Measurements from ENCODE around the gene DEPP1. TPM values are rescaled to one million over a fixed set of nuclear protein-coding genes. Genes with fewer than 3 reads are reported as not detected.

DEPP1 gene
- total and polyA plus RNA-seq, 2 of the 13 experiments (the other 11 are each of a cell fraction or from before 2014, with no cell fraction given): 14.8 to 270 TPM

GRCh38 chr10:44974628-44975430 is 3.8 kb downstream of the DEPP1 start (continued):
- TF ChIP-seq ZBTB40 (IDR thresholded peaks at IDR 0.05) (no peak), ZBTB40 (CRISPR knock-in tag; IDR thresholded peaks at IDR 0.05) (peak; percentile 59), MNT (IDR thresholded peaks at IDR 0.05) (no peak), ZKSCAN8 (CRISPR knock-in tag; IDR thresholded peaks at IDR 0.05; ENCODE audit: borderline replicate concordance) (peak; percentile 21; the same call in 1 of the 2 replicates), PHF5A (CRISPR knock-in tag; IDR thresholded peaks at IDR 0.05; ENCODE audit: low read depth, unreplicated experiment) (peak; percentile 28), TCF7L2 (IDR thresholded peaks at IDR 0.05; ENCODE audit: low read depth, low read length) (no peak), RBM22 (optimal IDR thresholded peaks at IDR 0.05; ENCODE audit: low read length) (peak; percentile 52), GATAD1 (CRISPR knock-in tag; IDR thresholded peaks at IDR 0.05) (no peak), POLR2G (IDR thresholded peaks at IDR 0.05; ENCODE audit: low read depth, low read length) (peak; percentile 46), DRAP1 (CRISPR knock-in tag; IDR thresholded peaks at IDR 0.05) (0 out of 2 replicates have a peak, but pooled peaks have one; percentile 8), HNF4A (CRISPR knock-in tag; IDR thresholded peaks at IDR 0.05) (no peak), KDM1A (CRISPR knock-in tag; IDR thresholded peaks at IDR 0.05) (no peak), ZNF343 (CRISPR knock-in tag; IDR thresholded peaks at IDR 0.05) (no peak), ZNF616 (CRISPR knock-in tag; IDR thresholded peaks at IDR 0.05; ENCODE audit: low read depth) (no peak)
- TF ChIP-seq, protein P1, sequence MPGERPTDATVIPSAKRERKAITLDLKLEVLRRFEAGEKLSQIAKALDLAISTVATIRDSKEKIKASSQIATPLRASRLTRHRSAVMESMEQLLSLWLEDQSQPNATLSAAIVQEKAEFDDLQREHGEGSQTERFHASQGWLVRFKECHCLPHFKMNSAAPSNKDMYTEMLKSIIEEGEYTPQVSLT (CRISPR knock-in tag; IDR thresholded peaks at IDR 0.05; ENCODE audit: borderline replicate concordance, low read depth): no peak
- TF ChIP-seq, protein P2, sequence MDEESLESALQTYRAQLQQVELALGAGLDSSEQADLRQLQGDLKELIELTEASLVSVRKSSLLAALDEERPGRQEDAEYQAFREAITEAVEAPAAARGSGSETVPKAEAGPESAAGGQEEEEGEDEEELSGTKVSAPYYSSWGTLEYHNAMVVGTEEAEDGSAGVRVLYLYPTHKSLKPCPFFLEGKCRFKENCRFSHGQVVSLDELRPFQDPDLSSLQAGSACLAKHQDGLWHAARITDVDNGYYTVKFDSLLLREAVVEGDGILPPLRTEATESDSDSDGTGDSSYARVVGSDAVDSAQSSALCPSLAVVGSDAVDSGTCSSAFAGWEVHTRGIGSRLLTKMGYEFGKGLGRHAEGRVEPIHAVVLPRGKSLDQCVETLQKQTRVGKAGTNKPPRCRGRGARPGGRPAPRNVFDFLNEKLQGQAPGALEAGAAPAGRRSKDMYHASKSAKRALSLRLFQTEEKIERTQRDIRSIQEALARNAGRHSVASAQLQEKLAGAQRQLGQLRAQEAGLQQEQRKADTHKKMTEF (CRISPR knock-in tag; IDR thresholded peaks at IDR 0.05): peak; percentile 63; the same call in 1 of the 2 replicates
